Limb (tissue), 2 donors: Measurements from ENCODE around the gene VPS18.

Source experiments
- DNase-seq, 2 donors: peaks; one replicate each; pipeline ENCODE4 v3.0.0-alpha.2; 2016; ENCODE audit errors: extremely low spot score in 2 of 2

The VPS18 gene

DNA sequence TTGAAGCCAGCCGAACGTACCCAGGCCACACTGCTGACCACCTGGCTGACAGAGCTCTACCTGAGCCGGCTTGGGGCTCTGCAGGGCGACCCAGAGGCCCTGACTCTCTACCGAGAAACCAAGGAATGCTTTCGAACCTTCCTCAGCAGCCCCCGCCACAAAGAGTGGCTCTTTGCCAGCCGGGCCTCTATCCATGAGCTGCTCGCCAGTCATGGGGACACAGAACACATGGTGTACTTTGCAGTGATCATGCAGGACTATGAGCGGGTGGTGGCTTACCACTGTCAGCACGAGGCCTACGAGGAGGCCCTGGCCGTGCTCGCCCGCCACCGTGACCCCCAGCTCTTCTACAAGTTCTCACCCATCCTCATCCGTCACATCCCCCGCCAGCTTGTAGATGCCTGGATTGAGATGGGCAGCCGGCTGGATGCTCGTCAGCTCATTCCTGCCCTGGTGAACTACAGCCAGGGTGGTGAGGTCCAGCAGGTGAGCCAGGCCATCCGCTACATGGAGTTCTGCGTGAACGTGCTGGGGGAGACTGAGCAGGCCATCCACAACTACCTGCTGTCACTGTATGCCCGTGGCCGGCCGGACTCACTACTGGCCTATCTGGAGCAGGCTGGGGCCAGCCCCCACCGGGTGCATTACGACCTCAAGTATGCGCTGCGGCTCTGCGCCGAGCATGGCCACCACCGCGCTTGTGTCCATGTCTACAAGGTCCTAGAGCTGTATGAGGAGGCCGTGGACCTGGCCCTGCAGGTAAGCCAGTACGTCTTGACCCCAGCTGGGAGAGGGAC is 6.2 kb downstream of the VPS18 start:
- no peak for DNase-seq

DNA sequence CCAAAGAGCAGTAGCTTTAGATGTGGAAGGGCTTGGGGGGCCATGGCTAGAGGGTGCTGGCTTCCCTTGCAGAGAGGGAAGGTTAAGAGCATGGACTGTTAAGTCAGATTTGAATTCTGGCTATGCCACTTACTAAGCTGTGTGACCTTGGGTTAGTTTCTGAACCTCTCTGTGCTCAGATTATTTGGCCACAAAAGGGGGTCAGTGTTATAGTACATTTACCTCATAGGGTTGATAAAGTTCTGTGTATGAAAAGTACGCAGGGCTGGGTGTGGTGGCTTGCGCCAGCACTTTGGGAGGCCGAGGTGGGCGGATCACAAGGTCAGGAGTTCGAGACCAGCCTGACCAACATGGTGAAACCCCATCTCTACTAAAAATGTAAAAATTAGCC is 6.8 kb downstream of the VPS18 start:
- no peak for DNase-seq

DNA sequence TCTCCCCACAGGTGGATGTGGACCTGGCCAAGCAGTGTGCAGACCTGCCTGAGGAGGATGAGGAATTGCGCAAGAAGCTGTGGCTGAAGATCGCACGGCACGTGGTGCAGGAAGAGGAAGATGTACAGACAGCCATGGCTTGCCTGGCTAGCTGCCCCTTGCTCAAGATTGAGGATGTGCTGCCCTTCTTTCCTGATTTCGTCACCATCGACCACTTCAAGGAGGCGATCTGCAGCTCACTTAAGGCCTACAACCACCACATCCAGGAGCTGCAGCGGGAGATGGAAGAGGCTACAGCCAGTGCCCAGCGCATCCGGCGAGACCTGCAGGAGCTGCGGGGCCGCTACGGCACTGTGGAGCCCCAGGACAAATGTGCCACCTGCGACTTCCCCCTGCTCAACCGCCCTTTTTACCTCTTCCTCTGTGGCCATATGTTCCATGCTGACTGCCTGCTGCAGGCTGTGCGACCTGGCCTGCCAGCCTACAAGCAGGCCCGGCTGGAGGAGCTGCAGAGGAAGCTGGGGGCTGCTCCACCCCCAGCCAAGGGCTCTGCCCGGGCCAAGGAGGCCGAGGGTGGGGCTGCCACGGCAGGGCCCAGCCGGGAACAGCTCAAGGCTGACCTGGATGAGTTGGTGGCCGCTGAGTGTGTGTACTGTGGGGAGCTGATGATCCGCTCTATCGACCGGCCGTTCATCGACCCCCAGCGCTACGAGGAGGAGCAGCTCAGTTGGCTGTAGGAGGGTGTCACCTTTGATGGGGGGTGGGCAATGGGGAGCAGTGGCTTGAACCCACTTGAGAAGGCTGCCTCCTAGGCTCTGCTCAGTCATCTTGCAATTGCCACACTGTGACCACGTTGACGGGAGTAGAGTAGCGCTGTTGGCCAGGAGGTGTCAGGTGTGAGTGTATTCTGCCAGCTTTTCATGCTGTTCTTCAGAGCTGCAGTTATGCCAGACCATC is 8.6 kb downstream of the VPS18 start:
- DNase-seq = no peak

DNA sequence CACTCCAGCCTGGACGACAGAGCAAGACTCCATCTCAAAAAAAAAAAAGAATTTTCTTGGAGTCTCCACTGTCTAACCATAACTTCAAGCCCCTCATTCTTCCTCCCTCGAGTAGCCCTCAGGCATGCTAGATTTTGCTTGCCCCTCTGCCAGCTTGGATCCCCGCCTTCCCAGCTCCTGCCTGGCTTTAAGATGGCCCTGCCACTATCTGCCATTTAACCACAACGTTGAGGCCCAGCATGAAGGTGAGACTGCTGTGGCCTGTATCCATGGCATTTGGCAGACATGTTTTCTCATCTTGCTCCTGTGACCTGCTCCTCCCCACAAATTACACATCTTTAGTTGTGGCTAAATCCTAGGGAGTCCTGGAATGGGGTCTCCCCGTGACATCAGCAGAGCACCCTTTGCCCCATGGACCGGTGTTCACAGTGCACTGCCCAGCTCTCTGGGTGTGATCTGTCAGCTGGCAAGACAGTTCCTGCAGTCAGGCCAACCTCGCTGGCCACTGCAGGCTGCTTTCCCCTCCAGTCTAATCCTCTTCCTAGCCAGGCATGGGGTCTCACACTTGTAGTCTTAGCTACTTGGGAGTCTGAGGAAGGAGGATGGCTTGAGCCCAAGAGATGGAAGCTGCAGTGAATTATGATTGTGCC is 10.4 kb downstream of the VPS18 start:
- peak in 1 of 2 donors; percentile 23 for DNase-seq

DNA sequence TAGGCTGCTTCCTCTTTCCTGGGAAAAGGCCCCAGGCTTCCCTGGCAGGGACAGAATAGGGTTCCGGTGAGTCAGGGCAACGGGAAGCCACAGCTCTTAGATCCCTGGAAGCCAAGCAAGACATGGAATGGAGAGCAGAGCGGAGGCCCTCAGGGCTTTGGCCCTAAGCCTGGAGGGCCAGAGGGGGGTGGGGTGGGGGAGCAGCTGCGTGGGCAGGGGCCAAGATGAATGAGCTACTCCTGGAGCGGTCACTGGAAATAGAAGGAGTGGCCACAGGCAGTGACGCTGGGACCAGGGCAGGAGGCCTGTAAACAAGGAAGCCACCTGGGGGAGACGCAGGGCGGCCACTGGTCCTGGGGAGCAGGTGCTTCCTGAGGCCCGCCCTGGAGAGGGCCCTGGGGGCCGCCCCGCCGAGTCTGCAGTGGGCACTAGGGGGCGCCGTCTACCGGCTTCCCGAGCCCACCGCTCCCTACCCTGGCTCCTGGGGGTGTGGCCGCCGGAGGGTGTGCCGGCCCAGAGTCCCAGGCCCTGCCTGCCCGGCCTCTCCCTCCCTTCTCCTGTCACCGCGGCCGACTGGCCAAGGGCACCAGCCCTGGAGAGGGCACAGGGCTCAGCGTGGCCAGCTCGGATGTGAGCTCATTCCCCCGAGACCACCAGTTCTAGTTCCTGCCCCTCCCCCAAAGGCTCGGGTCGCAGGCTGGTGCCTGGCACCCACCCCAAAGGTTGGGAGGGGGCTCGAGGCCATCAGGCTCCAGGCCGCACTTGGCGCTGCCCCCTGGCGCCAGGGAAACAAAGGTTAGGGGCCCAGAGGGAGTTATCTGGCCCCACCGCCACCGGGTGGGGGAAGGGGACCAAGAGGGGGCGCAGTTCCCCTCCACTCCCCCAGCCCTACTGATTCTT is 12.1 kb downstream of the VPS18 start:
- peak; percentile 83 to 90 for DNase-seq

DNA sequence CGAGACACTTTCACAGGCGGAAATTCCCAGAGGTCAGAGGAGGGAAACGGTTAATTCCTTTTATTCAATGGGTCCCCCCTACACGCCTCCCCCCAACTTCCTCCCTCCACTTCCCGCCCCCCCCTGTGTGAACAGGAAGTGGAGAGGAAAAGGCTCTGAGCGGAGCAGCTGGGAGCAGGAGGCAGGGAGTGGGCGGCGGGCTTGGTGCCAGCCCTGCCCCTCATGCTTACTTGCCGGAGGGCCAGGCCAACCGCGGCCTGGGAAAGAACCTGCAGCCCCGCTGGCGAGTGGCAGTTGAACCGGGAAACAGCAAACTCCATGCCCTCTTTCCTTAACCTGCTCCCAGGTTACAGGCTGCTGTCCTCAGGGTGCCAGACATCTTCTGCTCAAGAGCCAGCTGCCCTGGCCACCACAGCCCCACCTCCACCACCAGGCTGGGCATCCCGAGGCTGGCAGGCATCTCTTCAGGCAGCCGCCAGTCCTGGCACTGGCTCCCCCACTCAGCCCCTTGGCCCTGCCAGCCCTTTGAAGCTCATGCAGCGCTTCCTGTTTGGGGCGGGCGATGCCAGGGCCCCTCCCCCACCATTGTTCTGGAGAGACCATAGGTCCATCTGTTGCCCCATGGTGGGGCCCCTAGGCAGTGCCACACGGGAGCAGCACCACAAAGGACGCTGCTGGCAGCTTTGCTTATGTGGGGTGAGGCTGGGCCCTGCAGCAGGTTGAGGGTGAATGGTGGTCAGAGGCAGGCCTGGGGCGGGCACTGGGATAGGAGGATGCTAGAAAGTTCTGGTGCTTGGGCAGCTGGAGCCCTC is 12.9 kb downstream of the VPS18 start:
- peak in 1 of 2 donors; percentile 73 for DNase-seq

DNA sequence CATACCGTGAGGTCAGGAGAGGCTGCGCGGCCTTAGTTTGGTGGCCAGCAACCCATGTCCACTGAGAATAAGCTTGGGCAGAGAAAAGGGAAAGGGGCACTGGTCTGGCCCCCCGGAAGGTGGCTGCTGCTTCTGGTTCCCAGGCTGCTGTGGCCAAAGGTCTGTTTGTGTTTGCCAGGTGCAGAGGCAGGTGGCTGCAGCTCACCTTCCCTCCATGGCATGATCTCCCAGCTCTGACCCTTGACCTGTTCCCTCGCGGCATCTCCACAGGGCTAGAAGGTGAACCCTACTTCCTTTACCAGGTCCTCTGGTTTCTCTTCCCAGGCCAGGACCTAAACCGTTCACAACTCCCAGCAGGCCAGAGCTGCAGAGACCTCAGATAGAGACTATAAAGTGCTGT is 13.8 kb downstream of the VPS18 start:
- no peak for DNase-seq

DNA sequence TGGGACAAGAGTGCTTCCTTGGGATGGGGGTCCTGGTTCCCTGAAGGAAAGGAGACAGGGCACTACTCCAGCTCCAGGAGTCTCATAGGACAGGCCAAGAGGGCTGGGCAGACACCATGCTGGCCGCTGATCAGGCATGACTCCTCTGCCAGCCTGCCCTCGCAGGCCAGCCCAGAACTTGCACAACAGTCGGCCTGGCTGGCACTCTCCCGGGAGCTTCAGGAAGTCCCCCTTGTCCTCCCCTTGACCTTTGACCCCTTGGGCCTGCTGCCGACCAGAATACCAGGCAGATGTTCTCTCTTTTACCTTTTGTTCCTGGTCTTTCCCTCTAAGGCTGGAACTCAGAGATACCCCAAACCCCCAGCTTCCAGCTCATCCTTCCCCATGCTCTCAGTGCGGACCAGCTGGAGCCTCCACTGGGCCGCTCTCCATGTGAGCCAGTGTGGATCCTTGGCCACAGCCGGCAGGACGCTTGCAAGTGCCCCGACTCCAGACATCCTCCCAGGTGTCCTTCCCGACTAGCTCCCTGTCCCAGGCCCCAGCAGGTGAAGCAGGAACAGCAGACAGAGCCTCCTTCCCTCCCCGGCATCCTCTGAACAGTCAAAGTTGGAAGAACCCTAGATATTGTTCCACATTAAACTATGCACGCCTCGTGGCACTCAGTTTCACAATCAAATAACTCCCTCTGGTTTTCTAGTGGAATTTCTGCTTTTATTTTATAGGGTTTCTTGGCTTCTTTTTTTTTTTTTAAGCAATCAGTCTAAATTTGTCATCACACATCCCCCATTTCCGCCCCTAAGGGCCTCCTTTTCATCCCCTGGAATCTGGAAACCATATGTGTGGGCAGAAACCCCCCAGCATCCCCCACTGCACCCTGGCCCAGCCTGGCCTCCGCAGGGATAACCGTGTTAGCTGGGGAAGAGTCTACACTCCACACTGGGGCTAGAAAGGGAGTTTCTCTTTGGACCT is 15.7 kb downstream of the VPS18 start:
- DNase-seq = peak in 1 of 2 donors; percentile 47

DNA sequence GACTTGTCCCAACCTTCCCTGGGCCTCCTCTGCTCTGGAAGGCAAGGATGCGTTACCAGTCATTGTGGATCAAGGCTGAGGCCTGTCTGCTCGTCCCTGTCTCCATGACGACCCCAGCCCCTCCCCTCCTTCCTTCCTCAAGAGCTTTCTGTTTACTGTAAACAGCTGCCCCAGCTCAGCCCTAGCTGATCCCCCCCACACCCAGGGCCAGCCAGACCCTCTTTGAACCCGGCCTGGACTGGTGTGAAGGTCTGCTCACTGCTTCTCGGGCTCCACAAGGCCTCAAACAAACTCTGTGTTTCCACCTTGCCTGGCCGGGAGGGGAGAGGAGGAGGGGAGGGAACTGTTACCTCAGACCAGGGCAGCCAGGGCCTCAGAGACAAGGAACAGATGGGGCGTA is 16.9 kb downstream of the VPS18 start:
- DNase-seq = no peak

DNA sequence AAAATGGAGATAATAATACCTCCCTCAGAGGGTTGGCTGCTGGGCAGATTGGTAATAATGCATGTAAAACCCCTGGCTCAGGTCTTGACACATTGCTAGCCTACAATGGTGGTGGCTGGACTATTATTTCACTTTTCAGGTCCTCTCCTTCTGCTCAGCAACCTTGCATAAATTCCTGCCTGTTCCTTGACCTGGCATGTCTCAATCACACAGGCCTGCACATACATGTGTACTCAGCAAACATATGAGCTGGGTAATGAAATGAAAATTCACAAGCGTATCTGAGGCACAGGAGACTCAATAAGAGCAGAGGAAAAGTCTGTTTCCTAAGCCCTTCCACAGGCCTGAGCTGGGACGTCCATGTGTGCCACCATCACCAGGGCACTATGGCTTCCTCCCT is 17.4 kb downstream of the VPS18 start:
- DNase-seq = no peak

DNA sequence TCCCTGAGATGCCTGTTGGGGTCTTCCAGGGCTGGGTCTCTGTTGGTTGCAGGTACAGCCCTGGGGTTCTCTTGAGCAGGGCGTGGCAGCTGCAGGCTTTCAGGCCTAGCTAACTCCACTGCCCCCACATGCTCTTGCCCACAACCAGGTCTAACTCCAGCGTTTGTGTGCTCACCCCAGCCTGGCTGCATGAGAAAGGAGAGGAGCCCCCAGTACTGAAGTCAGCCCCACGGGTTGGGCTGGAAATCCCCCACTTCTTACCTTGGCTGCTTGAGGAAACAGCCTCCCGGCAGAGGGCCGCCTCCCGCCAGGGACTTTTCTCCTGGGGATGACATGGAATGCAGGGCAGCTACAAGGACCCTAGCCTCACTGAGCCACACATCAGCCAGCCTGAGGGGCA is 18.2 kb downstream of the VPS18 start:
- DNase-seq = no peak

DNA sequence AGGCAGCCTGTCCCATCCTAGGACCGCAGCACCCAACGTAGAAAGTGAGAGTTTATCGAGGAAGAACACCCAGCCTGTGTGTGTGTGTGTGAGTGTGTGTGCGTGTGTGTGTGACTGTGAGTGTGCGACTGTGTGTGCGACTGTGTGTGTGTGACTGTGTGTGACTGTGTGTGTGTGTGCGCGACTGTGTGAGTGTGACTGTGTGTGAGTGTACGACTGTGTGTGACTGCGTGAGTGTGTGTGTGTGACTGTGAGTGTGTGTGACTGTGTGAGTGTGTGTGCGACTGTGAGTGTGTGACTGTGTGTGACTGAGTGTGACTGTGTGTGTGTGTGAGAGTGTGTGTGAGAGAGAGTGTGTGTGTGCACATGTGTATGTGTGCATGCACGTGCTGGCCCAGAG is 19.8 kb downstream of the VPS18 start:
- no peak for DNase-seq

DNA sequence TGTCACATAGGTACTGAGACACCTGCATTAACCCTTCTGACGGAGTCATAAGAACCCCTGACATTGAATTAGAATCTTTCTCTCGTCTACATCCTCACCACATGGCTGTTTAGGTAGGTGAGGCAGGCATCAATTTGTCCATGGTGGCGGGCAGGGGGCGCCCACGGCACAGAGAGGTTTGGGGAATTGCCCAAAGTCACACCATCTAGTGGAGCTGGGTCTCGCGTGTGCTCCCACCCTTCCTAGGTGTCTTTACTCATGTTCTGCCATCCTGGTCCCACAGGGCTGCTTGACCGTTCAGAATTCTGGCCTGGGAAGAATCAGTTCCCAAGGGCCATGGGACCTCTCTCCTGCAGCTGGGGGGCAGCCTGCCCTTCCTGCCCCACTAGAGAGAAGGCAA is 20.2 kb downstream of the VPS18 start:
- DNase-seq = no peak

DNA sequence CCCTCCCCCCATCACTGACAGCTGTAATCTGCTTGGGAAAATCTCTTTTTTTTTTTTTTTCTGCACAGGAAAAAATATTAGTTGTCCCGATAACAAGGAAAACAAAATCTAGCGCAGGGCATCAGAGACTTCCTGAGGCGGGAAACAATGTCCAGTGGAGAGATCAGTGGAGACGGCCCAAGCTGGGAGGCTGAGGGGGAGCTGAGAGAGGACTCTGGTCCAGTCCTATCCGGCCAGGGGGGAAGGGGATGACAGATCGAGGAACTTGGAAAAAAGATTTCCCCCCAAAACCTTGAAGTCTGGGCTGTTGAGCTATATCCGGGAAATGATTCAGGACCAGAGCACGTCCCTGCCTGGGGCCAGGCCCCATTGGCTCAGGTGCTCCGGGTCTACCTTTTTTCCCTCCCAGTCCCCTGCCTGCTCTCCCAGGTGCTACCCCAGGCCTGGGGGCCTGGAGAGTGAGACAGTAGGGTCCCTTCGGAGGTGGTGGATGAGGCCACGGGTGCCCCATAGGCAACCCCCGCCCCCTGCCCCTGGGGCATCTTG is 20.9 kb downstream of the VPS18 start:
- DNase-seq = no peak

DNA sequence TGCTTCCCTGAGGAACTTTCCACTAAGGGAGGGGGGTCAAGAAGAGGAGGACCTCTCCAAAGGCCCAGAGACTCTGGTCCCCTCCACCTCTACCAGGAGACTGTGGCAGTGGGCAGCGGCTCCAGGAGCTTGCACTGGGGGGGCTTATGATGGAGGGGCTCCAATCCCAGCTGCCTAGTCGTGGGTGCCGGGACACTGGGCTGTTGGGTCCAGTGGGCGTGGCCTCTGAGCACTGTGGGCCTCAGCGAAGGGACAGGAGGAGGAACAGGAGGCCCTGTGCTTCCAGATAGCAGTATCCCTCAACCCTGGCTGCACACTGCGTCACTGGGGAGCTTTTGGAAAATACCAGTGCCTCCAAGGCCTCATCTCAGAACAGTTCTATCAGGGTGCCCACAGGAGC is 21.4 kb downstream of the VPS18 start:
- DNase-seq = no peak

DNA sequence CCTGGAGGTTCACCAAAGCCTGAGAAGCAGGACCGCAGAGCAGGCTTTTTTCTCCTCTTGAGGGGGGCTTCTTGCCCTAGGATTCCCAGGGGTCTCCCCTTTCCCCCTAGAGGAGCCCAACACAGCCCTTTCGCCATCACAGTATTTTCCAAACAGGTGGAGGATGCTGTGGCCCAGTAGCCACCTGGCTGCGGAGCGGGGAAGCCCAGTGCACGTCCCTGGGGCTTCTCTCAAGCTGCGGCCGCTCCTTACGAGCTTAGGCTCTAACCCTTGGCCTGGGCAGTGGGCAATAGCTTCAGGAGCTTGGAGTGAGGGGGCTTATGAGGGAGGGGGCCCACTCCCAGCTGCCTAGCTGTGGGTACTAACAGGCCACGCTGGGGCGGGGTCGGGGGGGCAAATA is 23.3 kb downstream of the VPS18 start:
- DNase-seq = no peak

DNA sequence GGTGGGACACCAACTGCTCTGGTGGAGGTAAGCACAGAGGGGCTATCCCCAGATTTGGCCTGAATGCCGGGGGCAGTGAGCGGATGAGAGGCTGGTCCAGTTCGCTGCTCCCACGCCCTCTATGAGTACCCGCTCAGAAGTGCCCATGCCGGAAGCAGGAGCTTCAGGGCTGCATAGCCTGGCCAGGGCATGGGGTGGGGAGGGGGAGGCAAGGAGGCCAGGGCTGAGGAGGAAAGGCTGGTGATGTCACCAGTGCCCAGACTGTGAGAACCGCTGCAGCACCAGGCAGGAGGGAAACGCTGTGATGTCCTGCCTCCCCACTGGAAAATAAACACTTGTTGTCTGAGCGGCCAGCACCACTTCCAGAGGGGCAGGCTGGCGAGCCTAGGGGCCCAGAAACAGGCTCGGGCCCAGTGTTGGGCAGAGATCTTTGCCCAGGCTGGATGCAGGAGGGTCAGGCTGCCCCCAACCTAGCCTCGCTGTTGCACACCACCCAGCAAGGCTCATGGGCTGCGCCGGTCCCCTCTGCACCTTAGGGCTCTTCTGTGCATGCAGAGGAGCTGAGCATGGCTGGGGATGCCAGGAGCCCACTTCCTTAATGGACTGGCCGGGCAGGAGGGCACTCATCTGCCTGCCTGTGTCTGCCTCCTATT is 24.0 kb downstream of the VPS18 start:
- DNase-seq = no peak

DNA sequence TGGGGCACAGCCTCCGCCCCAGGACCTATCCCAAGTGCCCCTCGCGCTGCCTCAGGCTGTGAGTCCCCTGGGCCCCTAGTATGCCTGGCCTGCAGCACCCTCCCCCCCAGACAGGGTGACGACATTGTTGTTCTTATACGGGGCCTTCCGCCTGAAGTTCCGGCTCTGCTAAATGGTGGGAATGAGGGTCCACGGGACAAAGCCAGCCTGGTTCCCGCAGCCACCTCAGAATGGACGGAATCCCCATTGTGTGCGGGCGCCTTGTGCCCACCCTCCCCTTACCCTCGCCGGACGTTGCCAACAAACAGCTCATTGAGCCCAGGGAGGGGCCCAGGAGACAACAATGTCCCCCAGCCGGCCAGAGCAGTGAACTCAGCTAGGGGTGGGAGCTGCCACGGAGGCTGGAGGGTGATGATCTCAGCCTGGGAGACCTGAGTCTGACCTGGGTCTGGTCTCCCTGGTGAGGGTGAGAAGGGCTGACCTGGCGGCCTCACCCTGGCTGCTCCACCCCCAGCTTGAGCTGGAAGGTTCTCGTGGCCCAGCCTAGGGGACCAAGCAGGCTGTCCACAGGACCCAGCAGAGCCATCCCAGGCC is 24.6 kb downstream of the VPS18 start:
- no peak for DNase-seq
